ENCODE data around the gene KCNMB3.

- TF ChIP-seq CTCF (IDR thresholded peaks at IDR 0.05) (no peak), POLR2AphosphoS5 (IDR thresholded peaks at IDR 0.05) (no peak), POLR2A (IDR thresholded peaks at IDR 0.05) (no peak)
Observed at GRCh38 chr3:179265875-179266274, 15.0 kb upstream of the KCNMB3 start.
